SK-N-SH treated with all-trans-retinoic acid at 6 μM for 48 hours (cell line): Measurements from ENCODE around the gene PTPMT1.

Experiments
- ATAC-seq: fragments of 200-7000 bp; cut with Tn5 transposase; 3 replicates; pipeline ENCODE4 v1.9.1; 2020; ENCODE audit warnings: mild to moderate bottlenecking, moderate library complexity
- ARNTL ChIP-seq: fragments of 450-650 bp; formaldehyde crosslinking; IDR thresholded peaks from 2 replicates; pipeline ENCODE4 v1.5.0; 2020; ENCODE audit warnings: low read depth, mild to moderate bottlenecking, moderate library complexity, borderline replicate concordance
- CSDC2 ChIP-seq: fragments of 250-450 bp; sonication (Bioruptor Pico); IDR thresholded peaks from 2 replicates; pipeline ENCODE4 v1.5.0; 2020; ENCODE audit warnings: mild to moderate bottlenecking, moderate library complexity
- GLIS3 ChIP-seq: fragments of 250-450 bp; sonication (Bioruptor Pico); IDR thresholded peaks from 2 replicates; pipeline ENCODE4 v1.5.0; 2020; ENCODE audit warnings: mild to moderate bottlenecking, moderate library complexity
- OSR1 ChIP-seq: fragments of 250-450 bp; sonication (Bioruptor Pico); IDR thresholded peaks from 2 replicates; pipeline ENCODE4 v1.8.0; 2022; ENCODE audit warnings: moderate library complexity, mild to moderate bottlenecking, inconsistent platforms
- PATZ1 ChIP-seq: fragments of 250-450 bp; sonication (Bioruptor Pico); IDR thresholded peaks from 2 replicates; pipeline ENCODE4 v1.8.0; 2020; ENCODE audit warnings: mild to moderate bottlenecking, moderate library complexity, borderline replicate concordance
- SNAI2 ChIP-seq: fragments of 250-450 bp; sonication (Bioruptor Pico); IDR thresholded peaks from 2 replicates; pipeline ENCODE4 v1.5.0; 2020; ENCODE audit warnings: mild to moderate bottlenecking, moderate library complexity
- ZC3H10 ChIP-seq: fragments of 250-450 bp; sonication (Bioruptor Pico); IDR thresholded peaks from 2 replicates; pipeline ENCODE4 v1.5.1; 2021; ENCODE audit warnings: mild to moderate bottlenecking, moderate library complexity
- ZNF565 ChIP-seq: fragments of 450-650 bp; formaldehyde crosslinking; conservative IDR thresholded peaks from 2 replicates; pipeline ENCODE4 v1.5.0; 2020; ENCODE audit warnings: low read depth, mild to moderate bottlenecking, moderate library complexity
- ZNF70 ChIP-seq: fragments of 450-650 bp; formaldehyde crosslinking; IDR thresholded peaks from 2 replicates; pipeline ENCODE4 v1.5.0; 2020; ENCODE audit warnings: mild to moderate bottlenecking, moderate library complexity
- TF ChIP-seq, protein P1 (sequence below): fragments of 250-450 bp; sonication (Bioruptor Pico); IDR thresholded peaks from 2 replicates; pipeline ENCODE4 v1.5.0; 2020; ENCODE audit warnings: mild to moderate bottlenecking, moderate library complexity
- TF ChIP-seq, protein P2 (sequence below): fragments of 250-450 bp; sonication (Bioruptor Pico); IDR thresholded peaks from 2 replicates; pipeline ENCODE4 v1.8.0; 2021; ENCODE audit warnings: low read depth, mild to moderate bottlenecking, moderate library complexity, borderline replicate concordance

The PTPMT1 gene

DNA sequence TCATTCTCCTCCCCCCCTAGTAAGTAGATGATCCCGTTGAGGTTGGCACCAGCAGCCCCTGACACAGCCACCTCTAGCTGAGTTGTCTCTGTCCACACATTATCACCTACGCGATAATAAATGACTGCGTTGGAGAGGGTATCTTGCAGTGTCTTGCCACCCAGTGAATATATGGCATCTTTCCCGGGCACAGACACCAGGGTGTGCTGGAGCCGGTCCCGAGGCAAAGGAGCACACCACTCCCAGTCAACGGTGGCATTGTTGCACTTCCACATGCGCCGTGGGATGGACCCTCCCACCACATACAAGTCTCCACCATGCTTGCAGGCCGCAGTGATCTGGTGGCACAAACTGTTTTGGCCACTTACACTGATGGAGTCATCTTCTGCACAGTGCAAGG is 7.9 kb downstream of the PTPMT1 start (continued):
- TF ChIP-seq, protein P1, sequence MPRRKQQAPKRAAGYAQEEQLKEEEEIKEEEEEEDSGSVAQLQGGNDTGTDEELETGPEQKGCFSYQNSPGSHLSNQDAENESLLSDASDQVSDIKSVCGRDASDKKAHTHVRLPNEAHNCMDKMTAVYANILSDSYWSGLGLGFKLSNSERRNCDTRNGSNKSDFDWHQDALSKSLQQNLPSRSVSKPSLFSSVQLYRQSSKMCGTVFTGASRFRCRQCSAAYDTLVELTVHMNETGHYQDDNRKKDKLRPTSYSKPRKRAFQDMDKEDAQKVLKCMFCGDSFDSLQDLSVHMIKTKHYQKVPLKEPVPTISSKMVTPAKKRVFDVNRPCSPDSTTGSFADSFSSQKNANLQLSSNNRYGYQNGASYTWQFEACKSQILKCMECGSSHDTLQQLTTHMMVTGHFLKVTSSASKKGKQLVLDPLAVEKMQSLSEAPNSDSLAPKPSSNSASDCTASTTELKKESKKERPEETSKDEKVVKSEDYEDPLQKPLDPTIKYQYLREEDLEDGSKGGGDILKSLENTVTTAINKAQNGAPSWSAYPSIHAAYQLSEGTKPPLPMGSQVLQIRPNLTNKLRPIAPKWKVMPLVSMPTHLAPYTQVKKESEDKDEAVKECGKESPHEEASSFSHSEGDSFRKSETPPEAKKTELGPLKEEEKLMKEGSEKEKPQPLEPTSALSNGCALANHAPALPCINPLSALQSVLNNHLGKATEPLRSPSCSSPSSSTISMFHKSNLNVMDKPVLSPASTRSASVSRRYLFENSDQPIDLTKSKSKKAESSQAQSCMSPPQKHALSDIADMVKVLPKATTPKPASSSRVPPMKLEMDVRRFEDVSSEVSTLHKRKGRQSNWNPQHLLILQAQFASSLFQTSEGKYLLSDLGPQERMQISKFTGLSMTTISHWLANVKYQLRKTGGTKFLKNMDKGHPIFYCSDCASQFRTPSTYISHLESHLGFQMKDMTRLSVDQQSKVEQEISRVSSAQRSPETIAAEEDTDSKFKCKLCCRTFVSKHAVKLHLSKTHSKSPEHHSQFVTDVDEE (CRISPR knock-in tag): no peak
- TF ChIP-seq ARNTL (CRISPR knock-in tag) (no peak), SNAI2 (CRISPR knock-in tag) (no peak), GLIS3 (CRISPR knock-in tag) (no peak), PATZ1 (no peak), ZNF565 (CRISPR knock-in tag) (no peak), OSR1 (CRISPR knock-in tag) (no peak)

GRCh38 chr11:47577460-47578041 is 12.2 kb downstream of the PTPMT1 start:
- TF ChIP-seq CSDC2 (CRISPR knock-in tag) (no peak), ZNF70 (CRISPR knock-in tag) (no peak)
- TF ChIP-seq, protein P2, sequence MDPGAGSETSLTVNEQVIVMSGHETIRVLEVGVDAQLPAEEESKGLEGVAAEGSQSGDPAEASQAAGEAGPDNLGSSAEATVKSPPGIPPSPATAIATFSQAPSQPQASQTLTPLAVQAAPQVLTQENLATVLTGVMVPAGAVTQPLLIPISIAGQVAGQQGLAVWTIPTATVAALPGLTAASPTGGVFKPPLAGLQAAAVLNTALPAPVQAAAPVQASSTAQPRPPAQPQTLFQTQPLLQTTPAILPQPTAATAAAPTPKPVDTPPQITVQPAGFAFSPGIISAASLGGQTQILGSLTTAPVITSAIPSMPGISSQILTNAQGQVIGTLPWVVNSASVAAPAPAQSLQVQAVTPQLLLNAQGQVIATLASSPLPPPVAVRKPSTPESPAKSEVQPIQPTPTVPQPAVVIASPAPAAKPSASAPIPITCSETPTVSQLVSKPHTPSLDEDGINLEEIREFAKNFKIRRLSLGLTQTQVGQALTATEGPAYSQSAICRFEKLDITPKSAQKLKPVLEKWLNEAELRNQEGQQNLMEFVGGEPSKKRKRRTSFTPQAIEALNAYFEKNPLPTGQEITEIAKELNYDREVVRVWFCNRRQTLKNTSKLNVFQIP (CRISPR knock-in tag): no peak
- ATAC-seq: peak; percentile 12; the same call in 2 of the 3 replicates

GRCh38 chr11:47578524-47579494 is 13.4 kb downstream of the PTPMT1 start, which contains the start of the genes KBTBD4 and NDUFS3:
KBTBD4 (minus strand) TSS chr11:47578970; CDS start chr11:47578951, 19 bp downstream.
NDUFS3 (plus strand) TSS chr11:47579074; CDS start chr11:47579092, 18 bp downstream.
- TF ChIP-seq, protein P1 (CRISPR knock-in tag): 0 out of 2 replicates have a peak, but pooled peaks have one; percentile 33
- TF ChIP-seq SNAI2 (CRISPR knock-in tag): no peak
- peak; percentile 92 for ATAC-seq

DNA sequence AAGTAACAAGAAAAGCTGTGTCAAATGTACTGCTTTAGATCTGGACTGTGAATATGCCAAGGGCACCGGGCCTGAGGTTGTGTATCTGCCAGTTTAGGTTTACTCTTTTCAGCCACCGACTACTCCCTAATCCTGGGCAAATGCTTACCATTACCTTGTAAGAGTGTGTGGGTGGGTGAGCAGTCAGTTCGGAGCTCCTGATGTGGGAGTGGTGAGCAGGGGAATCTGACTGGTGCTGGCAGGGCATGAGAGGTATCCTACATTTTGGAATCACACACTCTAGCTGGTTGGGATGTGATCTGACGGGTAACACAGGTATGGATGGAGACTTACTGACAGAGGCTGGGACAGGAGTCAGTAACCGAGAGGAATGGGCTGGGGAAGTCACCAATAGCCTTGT is 18.4 kb downstream of the PTPMT1 start:
- ATAC-seq: no peak
- TF ChIP-seq PATZ1: no peak
- no peak for TF ChIP-seq ZC3H10 (CRISPR knock-in tag)
- TF ChIP-seq, protein P1 (CRISPR knock-in tag): no peak
- TF ChIP-seq ZNF565 (CRISPR knock-in tag): no peak
- TF ChIP-seq SNAI2 (CRISPR knock-in tag): no peak
- no peak for TF ChIP-seq OSR1 (CRISPR knock-in tag)
- TF ChIP-seq, protein P2 (CRISPR knock-in tag): no peak
